ENCODE results near the gene DTNA.

The DTNA gene

GRCh38 chr18:34779112-34779511 lies 69.0 kb downstream of the DTNA start:
- H3F3A ChIP-seq (ENCODE audit: control insufficient read depth, insufficient read depth), result no peaks in the 10 kb centered on the region
- H3K9me2 ChIP-seq (replicated peaks; ENCODE audit: control insufficient read depth, low read length), result no peaks in the 10 kb centered on the region
- H3K27me3 ChIP-seq (ENCODE audit: control insufficient read depth, low read length), result peaks cover 2% of the 10 kb centered on the region; the same call in 1 of the 2 replicates
- no peaks in the 10 kb centered on the region for H3K79me2 ChIP-seq (ENCODE audit: control insufficient read depth, low read length)
- no peak overlapping the region for H3K4me3 ChIP-seq (ENCODE audit: low read length)
- H4K20me1 ChIP-seq (ENCODE audit: control insufficient read depth, insufficient read depth, low read depth, low read length), result no peaks in the 10 kb centered on the region
- H3K4me2 ChIP-seq (ENCODE audit: low read length), result no peak overlapping the region
- TF ChIP-seq EZH2phosphoT487 (IDR thresholded peaks at IDR 0.05; ENCODE audit: borderline replicate concordance, low read length) (no peak), CTCF (IDR thresholded peaks at IDR 0.05; ENCODE audit: low read depth, low read length, poor library complexity, severe bottlenecking) (no peak)
- no peaks in the 10 kb centered on the region for H3K4me1 ChIP-seq (ENCODE audit: control insufficient read depth, low read length)
- H3K27ac ChIP-seq (ENCODE audit: low read depth, low read length), result no peak overlapping the region
- H3K9me3 ChIP-seq (ENCODE audit: control insufficient read depth, insufficient read depth, low read length), result no peaks in the 10 kb centered on the region
- no peaks in the 10 kb centered on the region for H3K36me3 ChIP-seq (ENCODE audit: control insufficient read depth, low read length)

- no peak for TF ChIP-seq EZH2phosphoT487 (IDR thresholded peaks at IDR 0.05; ENCODE audit: borderline replicate concordance, low read length)
- TF ChIP-seq CTCF (IDR thresholded peaks at IDR 0.05; ENCODE audit: low read depth, low read length, poor library complexity, severe bottlenecking), result no peak
Observed at GRCh38 chr18:34780856-34781255, 70.8 kb downstream of the DTNA start.

GRCh38 chr18:34783501-34783900 lies 73.4 kb downstream of the DTNA start:
- H3K4me2 ChIP-seq (ENCODE audit: low read length), result no peak overlapping the region
- no peak for TF ChIP-seq EZH2phosphoT487 (IDR thresholded peaks at IDR 0.05; ENCODE audit: borderline replicate concordance, low read length)
- TF ChIP-seq CTCF (IDR thresholded peaks at IDR 0.05; ENCODE audit: low read depth, low read length, poor library complexity, severe bottlenecking), result no peak
- no peak overlapping the region for H3K27ac ChIP-seq (ENCODE audit: low read depth, low read length)
- no peak overlapping the region for H3K4me3 ChIP-seq (ENCODE audit: low read length)
- no peaks in the 10 kb centered on the region for H4K20me1 ChIP-seq (ENCODE audit: control insufficient read depth, insufficient read depth, low read depth, low read length)
- no peaks in the 10 kb centered on the region for H3K4me1 ChIP-seq (ENCODE audit: control insufficient read depth, low read length)
- H3K9me3 ChIP-seq (ENCODE audit: control insufficient read depth, insufficient read depth, low read length), result no peaks in the 10 kb centered on the region
- H3K36me3 ChIP-seq (ENCODE audit: control insufficient read depth, low read length), result no peaks in the 10 kb centered on the region
- no peaks in the 10 kb centered on the region for H3F3A ChIP-seq (ENCODE audit: control insufficient read depth, insufficient read depth)
- H3K9me2 ChIP-seq (replicated peaks; ENCODE audit: control insufficient read depth, low read length), result no peaks in the 10 kb centered on the region
- 0 out of 2 replicates have a peak, but pooled peaks cover 2% of the 10 kb centered on the region for H3K27me3 ChIP-seq (ENCODE audit: control insufficient read depth, low read length)
- H3K79me2 ChIP-seq (ENCODE audit: control insufficient read depth, low read length), result no peaks in the 10 kb centered on the region

More at GRCh38 chr18:34780856-34781255, 70.8 kb downstream of the DTNA start:
- no peaks in the 10 kb centered on the region for H3K36me3 ChIP-seq (ENCODE audit: control insufficient read depth, low read length)
- no peak overlapping the region for H3K27ac ChIP-seq (ENCODE audit: low read depth, low read length)
- no peaks in the 10 kb centered on the region for H3K9me3 ChIP-seq (ENCODE audit: control insufficient read depth, insufficient read depth, low read length)
- no peaks in the 10 kb centered on the region for H3K9me2 ChIP-seq (replicated peaks; ENCODE audit: control insufficient read depth, low read length)
- H3F3A ChIP-seq (ENCODE audit: control insufficient read depth, insufficient read depth), result no peaks in the 10 kb centered on the region
- no peak overlapping the region for H3K4me2 ChIP-seq (ENCODE audit: low read length)
- peaks cover 2% of the 10 kb centered on the region; the same call in 1 of the 2 replicates for H3K27me3 ChIP-seq (ENCODE audit: control insufficient read depth, low read length)
- H3K4me3 ChIP-seq (ENCODE audit: low read length), result no peak overlapping the region
- H3K4me1 ChIP-seq (ENCODE audit: control insufficient read depth, low read length), result no peaks in the 10 kb centered on the region
- H4K20me1 ChIP-seq (ENCODE audit: control insufficient read depth, insufficient read depth, low read depth, low read length), result no peaks in the 10 kb centered on the region
- H3K79me2 ChIP-seq (ENCODE audit: control insufficient read depth, low read length), result no peaks in the 10 kb centered on the region

Measured in DOHH2 (cell line).